Fibroblast of lung (primary cell): ENCODE results near the gene CROCC2. TPM values are rescaled to one million over a fixed set of nuclear protein-coding genes. Genes with fewer than 3 reads are reported as not detected.

Experiments
- DNase-seq, 2 donors: peaks; one replicate each; pipeline versions ENCODE4 v3.0.0 to v3.0.0-alpha.2; 2010; ENCODE audit warnings: low read depth in 2 of 2
- H2AFZ ChIP-seq: 2 replicates; pipeline ENCODE4 v1.5.1; 2012; ENCODE audit warnings: low read length, control low read depth, inconsistent platforms
- H3K27ac ChIP-seq: 2 replicates; pipeline ENCODE4 v1.5.1; 2011; ENCODE audit warnings: low read length, control low read depth; ENCODE audit not compliant: insufficient read depth
- H3K27me3 ChIP-seq: 2 replicates; pipeline ENCODE4 v1.5.1; 2011; ENCODE audit warnings: mild to moderate bottlenecking, low read length; ENCODE audit not compliant: control insufficient read depth, insufficient read depth
- H3K36me3 ChIP-seq: 2 replicates; pipeline ENCODE4 v1.5.1; 2011; ENCODE audit warnings: low read length; ENCODE audit not compliant: control insufficient read depth, insufficient read depth
- H3K4me1 ChIP-seq: 2 replicates; pipeline ENCODE4 v1.5.1; 2011; ENCODE audit warnings: low read length; ENCODE audit not compliant: control insufficient read depth, insufficient read depth; ENCODE audit errors: extremely low read depth
- H3K4me2 ChIP-seq: 2 replicates; pipeline ENCODE4 v1.5.1; 2011; ENCODE audit warnings: low read length, control low read depth; ENCODE audit not compliant: insufficient read depth; ENCODE audit errors: extremely low read depth
- H3K4me3 ChIP-seq, 4 experiments: fragments of 200-600 bp in 1 of 4; sonication (generic) in 1 of 4; replicated peaks in 1 of 4; 2 replicates each; pipeline ENCODE4 v1.5.1; 2011 to 2016; ENCODE audit warnings: low read length in 4 of 4, low read depth in 3 of 4, mild to moderate bottlenecking in 3 of 4, control low read depth in 2 of 4, inconsistent platforms in 1 of 4, mixed read lengths in 1 of 4; ENCODE audit not compliant: insufficient read depth in 1 of 4; ENCODE audit errors: control extremely low read depth in 1 of 4
- H3K79me2 ChIP-seq: 2 replicates; pipeline ENCODE4 v1.5.1; 2012; ENCODE audit warnings: mild to moderate bottlenecking, low read length, inconsistent platforms; ENCODE audit not compliant: control insufficient read depth, insufficient read depth
- H3K9ac ChIP-seq: 2 replicates; pipeline ENCODE4 v1.5.1; 2011; ENCODE audit warnings: mild to moderate bottlenecking, low read length, control low read depth; ENCODE audit not compliant: insufficient read depth
- H3K9me3 ChIP-seq: 2 replicates; pipeline ENCODE4 v1.5.1; 2012; ENCODE audit warnings: low read depth, low read length; ENCODE audit not compliant: control insufficient read depth, insufficient read depth
- H4K20me1 ChIP-seq: 2 replicates; pipeline ENCODE4 v1.5.1; 2011; ENCODE audit warnings: low read length; ENCODE audit not compliant: control insufficient read depth, insufficient read depth; ENCODE audit errors: extremely low read depth
- EZH2 ChIP-seq: IDR thresholded peaks from 2 replicates; pipeline ENCODE4 v1.5.1; 2012; ENCODE audit warnings: low read length, control low read depth, mild to moderate bottlenecking; ENCODE audit errors: missing control alignments
- polyA plus RNA-seq, 2 donors: library from polyadenylated mRNA; depleted of rRNA in 1 of 2; stranded (reverse) in 1 of 2; unstranded in 1 of 2; fragments of >200 nt; gene quantifications; 2 replicates each; pipeline ENCODE4 v1.2.1, GENCODE V29; 2011 to 2012; ENCODE audit warnings: missing spikeins in 1 of 2
- total RNA-seq: library from RNA; depleted of rRNA; stranded (reverse); fragments of >200 nt; gene quantifications from 2 replicates; pipeline ENCODE4 v1.2.1, GENCODE V29; 2014
- TF ChIP-seq, protein P1 (sequence below), 2 donors: IDR thresholded peaks in 1 of 2; conservative IDR thresholded peaks in 1 of 2; 1 replicate in 1 of 2; 2 replicates in 1 of 2; pipeline ENCODE4 v1.5.1; 2011 to 2012; ENCODE audit warnings: low read length in 2 of 2, control low read depth in 1 of 2, inconsistent platforms in 1 of 2, low read depth in 1 of 2, mild to moderate bottlenecking in 1 of 2

CROCC2 gene
- total and polyA plus RNA-seq, 2 donors (not counting 1 experiment from before 2014, with no cell fraction given) = 0.12 to 0.33 TPM

DNA sequence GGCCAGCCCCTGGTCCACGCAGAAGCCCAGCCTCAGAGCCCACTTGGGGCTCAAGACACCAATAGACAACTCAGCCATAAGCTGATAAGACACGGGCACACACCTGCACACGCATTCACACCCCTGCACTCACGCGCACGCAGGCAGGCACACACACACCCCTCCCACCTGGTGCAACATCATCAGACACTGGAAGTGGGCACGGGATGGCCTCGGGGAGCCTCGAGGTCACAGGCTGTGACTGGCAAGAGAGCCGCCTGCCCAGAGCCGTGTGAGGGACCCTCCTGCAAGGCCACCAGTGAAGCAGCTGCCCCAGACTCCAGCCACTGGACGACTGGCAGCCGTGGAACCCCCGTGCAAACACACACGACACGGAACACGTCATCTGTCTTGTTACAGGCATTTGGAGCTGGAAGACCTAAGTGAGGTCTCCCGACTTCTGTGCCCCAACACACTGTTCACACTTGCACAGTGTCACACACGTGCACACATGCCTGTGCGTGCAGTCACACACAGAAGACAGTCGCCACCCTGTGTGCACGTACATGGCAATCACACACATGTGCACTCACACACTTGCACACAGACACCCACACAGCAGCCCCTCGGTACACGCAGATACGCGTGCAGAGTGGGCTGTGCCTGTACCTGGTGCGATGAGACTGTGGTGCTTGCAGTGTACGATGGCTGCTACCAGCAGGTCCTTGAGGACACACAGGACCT, 11.1 kb upstream of the CROCC2 start:
- Histone ChIP-seq H4K20me1 (no peaks in the 10 kb centered on the region), H3K79me2 (no peaks in the 10 kb centered on the region), H3K4me2 (no peak overlapping the region), H3K27ac (no peak overlapping the region), H3K4me3 (no peak overlapping the region), H3K27me3 (no peaks in the 10 kb centered on the region), H2AFZ (no peak overlapping the region), H3K9ac (no peak overlapping the region), H3K9me3 (no peaks in the 10 kb centered on the region), H3K36me3 (no peaks in the 10 kb centered on the region), H3K4me1 (no peaks in the 10 kb centered on the region)
- DNase-seq = no peak
- no peak for TF ChIP-seq EZH2
- TF ChIP-seq, protein P1, sequence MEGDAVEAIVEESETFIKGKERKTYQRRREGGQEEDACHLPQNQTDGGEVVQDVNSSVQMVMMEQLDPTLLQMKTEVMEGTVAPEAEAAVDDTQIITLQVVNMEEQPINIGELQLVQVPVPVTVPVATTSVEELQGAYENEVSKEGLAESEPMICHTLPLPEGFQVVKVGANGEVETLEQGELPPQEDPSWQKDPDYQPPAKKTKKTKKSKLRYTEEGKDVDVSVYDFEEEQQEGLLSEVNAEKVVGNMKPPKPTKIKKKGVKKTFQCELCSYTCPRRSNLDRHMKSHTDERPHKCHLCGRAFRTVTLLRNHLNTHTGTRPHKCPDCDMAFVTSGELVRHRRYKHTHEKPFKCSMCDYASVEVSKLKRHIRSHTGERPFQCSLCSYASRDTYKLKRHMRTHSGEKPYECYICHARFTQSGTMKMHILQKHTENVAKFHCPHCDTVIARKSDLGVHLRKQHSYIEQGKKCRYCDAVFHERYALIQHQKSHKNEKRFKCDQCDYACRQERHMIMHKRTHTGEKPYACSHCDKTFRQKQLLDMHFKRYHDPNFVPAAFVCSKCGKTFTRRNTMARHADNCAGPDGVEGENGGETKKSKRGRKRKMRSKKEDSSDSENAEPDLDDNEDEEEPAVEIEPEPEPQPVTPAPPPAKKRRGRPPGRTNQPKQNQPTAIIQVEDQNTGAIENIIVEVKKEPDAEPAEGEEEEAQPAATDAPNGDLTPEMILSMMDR (conservative IDR thresholded peaks at IDR 0.05 in 1 of 2, IDR thresholded peaks at IDR 0.05 in 1 of 2; ENCODE audit: low read depth in 1 of 2, low read length in 2 of 2) = no peak

DNA sequence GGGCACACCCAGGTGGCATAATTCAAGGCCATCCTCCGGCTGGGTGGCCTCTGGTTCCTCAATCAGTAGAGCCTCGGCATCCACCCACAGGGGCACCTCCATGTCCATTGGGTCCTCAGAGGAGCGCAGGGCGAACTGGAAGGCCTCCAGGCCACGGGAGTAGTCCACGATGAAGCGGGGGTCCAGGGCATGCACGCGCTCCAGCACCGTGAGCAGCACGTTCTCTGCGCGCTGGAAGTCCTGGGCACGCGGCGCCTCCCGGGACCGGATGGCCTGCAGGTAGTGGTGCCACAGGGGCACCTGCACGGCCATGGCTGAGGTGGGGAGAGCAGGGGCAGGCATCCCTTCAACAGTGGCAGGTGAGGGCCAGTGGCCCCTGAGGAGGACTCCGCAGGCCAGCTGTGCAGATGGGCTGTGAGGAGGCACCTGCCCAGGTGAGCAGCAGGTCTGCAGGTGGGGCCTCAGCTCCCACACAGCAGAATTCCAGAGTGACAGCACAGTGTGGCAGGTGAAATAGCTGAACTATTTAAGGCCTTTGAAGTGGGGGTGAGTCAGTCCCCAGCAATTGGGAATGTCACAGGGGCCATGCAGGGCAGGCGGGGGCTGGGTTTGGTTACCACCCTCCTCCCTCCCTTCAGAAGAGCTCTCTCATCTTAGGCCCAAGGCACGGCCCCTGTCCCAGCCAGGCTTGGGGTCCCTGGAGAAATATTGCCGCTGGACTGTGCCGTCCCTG, 10.3 kb upstream of the CROCC2 start, which contains the start of gene MAB21L4:
TSS of gene MAB21L4 (minus strand) at position 501 of the 733 bp plus-strand sequence. CDS start at position 342, 159 bp downstream.
- no peak for DNase-seq
- Histone ChIP-seq H3K4me1 (no peaks in the 10 kb centered on the region), H3K4me2 (no peak within 1 kb of the TSS), H3K79me2 (no peaks in the 10 kb centered on the region), H2AFZ (no peak within 1 kb of the TSS), H3K27me3 (no peaks in the 10 kb centered on the region), H3K9ac (no peak within 1 kb of the TSS), H3K9me3 (no peaks in the 10 kb centered on the region), H3K36me3 (no peaks in the 10 kb centered on the region), H4K20me1 (no peaks in the 10 kb centered on the region), H3K27ac (no peak within 1 kb of the TSS), H3K4me3 (no peak within 1 kb of the TSS)
- TF ChIP-seq, protein P1 (conservative IDR thresholded peaks at IDR 0.05 in 1 of 2, IDR thresholded peaks at IDR 0.05 in 1 of 2; ENCODE audit: low read depth in 1 of 2, low read length in 2 of 2) = no peak
- TF ChIP-seq EZH2 = no peak

DNA sequence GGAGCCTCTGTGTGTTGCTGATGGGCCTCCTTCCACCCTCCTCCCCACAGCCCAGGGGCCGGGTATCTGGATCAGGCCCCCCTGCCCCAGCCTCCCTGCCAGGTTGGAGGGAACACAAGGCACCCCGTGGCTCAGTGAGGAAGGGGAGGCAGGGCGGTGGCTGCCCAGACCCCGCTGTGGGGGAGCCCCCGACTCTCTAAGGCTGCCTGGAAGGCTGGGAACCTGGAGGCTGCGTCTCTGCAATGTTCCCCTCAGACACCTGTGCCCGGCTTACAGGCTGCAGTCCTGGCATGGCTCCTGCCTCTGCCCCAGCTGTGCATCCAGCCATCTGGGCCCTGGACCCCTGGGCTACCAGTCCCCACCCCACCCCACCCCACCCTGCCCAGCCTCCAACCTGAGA, 9.7 kb upstream of the CROCC2 start:
- Histone ChIP-seq H3K9me3 (no peaks in the 10 kb centered on the region), H3K27ac (no peak overlapping the region)
- TF ChIP-seq, protein P1 (conservative IDR thresholded peaks at IDR 0.05 in 1 of 2, IDR thresholded peaks at IDR 0.05 in 1 of 2; ENCODE audit: low read depth in 1 of 2, low read length in 2 of 2) = no peak
- TF ChIP-seq EZH2 = no peak

More for the DNA sequence above, 9.7 kb upstream of the CROCC2 start:
- DNase-seq = no peak
- H2AFZ ChIP-seq = no peak overlapping the region
- no peak overlapping the region for H3K9ac ChIP-seq
- H4K20me1 ChIP-seq = no peaks in the 10 kb centered on the region
- H3K27me3 ChIP-seq = no peaks in the 10 kb centered on the region
- no peaks in the 10 kb centered on the region for H3K79me2 ChIP-seq
- H3K4me2 ChIP-seq = no peak overlapping the region
- no peaks in the 10 kb centered on the region for H3K4me1 ChIP-seq
- no peak overlapping the region for H3K4me3 ChIP-seq
- no peaks in the 10 kb centered on the region for H3K36me3 ChIP-seq
